ENCODE results near the gene TUT7. TPM values are rescaled to one million over a fixed set of nuclear protein-coding genes. Genes with fewer than 3 reads are reported as not detected.

The TUT7 gene
- total RNA-seq, 1 experiment from 2014 or later, result 10.2 TPM

DNA sequence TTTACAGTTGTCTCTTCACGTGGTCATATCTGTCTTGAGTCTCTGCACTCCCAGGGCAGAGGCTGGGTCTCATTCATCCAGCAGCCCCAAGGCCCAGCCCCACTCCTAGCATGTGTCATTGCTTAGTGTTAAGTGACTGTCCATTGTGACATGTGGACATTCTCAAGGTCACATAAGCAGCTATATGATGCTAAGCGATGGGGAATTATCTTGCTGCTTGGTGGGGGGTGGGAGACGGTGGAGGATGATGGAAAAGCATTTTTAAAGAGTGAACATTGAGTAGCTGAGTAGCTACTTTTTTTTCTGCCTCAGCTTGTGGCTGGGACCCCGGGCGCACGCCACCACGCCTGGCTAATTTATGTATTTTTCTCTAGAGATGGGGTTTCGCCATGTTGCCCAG is 94.7 kb downstream of the TUT7 start, which contains the start of gene C9orf153:
C9orf153 (minus strand) TSS at position 101 of the 400 bp plus-strand sequence. CDS start 30,054 bp downstream, outside the sequence.
- no peak for DNase-seq (ENCODE audit: low spot score)

DNA sequence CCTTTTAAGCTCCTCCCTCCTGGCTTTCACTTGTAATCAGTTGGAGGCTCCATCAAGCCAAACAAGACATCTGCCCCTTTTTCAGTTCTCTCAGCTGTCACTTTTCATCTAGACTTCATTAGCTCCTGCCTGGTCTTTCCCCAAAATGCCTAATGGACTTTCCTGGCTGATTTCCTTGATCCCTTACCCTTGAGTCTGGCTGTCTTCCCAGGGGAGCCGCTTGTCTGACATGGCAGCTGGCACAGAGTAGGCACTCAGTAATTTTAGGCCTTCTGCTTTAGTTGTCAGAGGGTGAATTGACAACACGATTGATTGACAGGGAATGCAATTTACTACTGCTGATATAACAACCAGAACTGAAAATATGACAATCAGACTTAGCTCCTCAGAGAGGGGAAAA is 96.8 kb downstream of the TUT7 start:
- no peak for DNase-seq (ENCODE audit: low spot score)

DNA sequence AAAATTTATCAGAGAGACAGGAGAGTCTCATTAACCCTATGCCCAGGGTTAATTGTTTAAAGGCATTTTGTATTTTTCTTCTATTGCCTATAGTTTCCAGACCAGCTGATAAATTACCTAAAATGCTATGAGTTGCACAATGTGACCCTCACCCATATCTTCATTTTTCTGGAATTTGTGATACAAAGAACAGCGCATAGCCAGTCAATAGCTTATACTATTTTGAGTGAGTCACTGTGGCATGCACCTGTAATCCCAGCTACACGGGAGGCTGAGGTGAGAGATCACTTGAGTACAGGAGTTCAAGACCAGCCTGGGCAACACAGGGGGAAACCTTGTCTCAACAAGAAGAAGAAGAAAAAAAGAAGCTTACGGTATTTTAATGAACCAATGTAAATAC is 97.6 kb downstream of the TUT7 start:
- DNase-seq (ENCODE audit: low spot score), result no peak

DNA sequence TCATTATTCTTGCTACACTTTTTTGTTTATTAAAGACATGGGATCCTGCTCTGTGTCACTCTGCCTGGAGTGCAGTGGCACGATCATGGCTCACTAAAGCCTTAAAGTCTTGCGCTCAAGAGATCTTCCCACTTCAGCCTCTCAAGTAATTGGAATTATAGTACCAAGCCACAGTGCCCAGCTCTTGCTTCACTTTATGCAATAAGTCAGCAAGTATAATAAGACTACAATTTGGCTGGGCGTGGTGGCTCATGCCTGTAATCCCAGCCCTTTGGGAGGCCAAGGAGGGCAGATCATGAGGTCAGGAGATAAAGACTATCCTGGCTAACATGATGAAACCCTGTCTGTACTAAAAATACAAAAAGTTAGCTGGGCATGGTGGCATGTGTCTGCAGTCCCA is 100.6 kb downstream of the TUT7 start:
- DNase-seq (ENCODE audit: low spot score), result no peak

DNA sequence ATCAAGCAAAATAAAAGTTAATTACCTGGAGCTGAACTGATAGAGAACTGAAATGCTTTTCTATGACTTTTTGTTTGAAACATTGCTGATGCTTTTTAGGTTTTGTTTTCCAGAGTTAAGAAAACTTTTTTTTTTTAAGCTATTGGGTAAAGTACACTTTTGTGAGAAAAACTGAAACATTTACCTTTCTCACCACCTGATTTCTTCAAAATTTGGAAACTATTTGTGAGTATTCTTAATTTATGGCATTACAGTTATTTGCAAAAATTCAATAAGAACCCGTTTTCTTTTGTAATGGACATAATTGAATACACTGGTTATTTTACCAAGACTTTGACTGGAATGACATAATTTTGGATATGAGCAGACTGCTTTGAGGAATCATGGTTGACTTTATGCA is 101.3 kb downstream of the TUT7 start:
- no peak for DNase-seq (ENCODE audit: low spot score)

DNA sequence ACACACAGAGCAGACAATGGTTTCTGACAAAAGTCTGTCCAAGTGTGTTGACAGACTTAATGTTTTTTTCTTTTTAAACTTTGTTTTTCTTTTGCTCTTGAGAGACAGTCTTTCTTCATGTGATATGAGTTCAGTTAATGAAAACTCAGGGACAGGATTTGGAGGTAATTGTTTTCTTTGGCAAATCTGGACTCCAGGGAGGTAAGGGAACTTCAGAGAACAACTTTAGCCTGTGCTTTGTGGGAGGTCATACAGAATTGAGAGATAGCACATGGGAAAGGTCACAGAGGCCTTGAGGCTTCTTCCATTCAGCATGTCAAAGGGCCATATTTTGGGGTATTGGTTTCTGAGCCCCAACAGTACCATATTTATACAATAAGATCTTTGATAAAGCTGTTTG is 104.1 kb downstream of the TUT7 start:
- DNase-seq (ENCODE audit: low spot score), result no peak

DNA sequence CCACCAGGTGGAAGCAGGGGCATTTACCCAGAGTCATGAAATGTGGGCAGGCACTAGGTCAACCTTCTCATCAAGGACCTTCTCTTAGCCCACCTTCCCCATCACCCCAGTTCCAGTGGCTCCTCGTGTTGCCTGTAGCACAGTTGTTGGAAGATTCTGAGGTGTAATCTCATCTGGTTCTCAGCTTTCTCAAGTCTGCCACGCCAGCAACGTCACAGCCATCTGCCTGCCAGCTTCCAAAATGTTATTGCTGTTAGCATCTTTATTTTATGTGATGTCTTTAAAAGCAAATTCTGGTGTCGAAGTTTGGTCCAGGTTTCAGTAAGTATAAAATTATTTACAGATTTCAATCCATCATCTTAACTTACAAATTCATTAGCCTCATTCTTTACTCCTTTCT is 105.5 kb downstream of the TUT7 start:
- no peak for DNase-seq (ENCODE audit: low spot score)

DNA sequence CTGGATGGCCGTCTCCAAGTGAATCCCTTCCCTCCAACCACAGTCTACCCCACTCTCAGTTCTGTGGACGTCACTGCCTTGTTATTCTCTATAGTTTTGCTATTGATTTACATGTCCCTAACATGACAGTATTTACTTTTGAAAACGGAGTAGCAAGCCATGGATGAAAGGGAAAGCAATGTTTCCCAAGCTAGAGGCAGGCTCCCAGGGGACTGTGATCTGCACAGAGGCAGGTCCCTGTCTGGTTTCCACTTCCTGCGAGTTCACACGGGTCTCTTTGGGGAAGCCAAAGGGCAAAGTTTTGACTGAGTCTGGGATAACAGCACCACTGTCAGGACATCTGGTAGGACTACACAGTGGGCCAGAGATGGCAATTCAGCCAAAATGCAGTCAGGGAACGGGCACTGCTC is 107.5 kb downstream of the TUT7 start:
- no peak for DNase-seq (ENCODE audit: low spot score)

DNA sequence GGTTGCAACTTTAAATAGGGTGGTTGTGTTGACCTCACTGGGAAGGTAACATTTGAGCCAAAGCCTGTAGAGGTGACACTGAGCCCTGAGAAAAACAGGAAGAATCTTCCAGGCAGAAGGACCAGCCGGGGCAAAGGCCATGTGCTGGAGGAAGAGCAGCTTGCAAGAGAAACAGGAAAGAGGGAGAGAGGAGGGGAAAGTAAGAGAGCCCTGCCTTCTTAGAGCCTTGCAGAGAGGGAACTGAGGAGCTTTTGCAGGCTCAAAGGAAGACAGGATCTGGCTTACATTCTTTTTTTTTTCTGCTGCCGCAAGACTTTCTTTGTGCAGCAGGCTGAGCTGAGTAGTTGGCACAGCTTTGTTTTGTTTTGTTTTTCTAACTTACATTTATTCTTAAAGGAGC is 112.1 kb downstream of the TUT7 start:
- no peak for DNase-seq (ENCODE audit: low spot score)

DNA sequence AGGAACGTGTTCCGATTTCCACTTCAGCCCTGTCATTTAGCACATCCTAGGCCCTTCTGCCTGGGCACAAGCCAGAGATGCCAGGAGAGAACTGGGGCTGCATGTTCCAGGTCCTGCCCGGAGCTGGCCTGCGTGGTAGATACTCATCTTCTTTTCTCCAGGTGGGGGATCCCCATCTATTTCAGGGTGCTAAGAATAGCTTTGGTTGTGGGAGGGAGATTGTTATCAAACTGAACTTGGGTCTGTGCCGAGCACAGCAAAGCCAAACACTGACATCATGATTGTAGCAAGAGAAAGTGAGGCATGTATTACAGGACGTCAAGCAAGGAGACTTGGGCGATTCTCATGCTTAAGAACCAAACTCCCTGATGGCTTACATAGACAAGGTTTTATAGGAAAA is 113.0 kb downstream of the TUT7 start:
- no peak for DNase-seq (ENCODE audit: low spot score)

DNA sequence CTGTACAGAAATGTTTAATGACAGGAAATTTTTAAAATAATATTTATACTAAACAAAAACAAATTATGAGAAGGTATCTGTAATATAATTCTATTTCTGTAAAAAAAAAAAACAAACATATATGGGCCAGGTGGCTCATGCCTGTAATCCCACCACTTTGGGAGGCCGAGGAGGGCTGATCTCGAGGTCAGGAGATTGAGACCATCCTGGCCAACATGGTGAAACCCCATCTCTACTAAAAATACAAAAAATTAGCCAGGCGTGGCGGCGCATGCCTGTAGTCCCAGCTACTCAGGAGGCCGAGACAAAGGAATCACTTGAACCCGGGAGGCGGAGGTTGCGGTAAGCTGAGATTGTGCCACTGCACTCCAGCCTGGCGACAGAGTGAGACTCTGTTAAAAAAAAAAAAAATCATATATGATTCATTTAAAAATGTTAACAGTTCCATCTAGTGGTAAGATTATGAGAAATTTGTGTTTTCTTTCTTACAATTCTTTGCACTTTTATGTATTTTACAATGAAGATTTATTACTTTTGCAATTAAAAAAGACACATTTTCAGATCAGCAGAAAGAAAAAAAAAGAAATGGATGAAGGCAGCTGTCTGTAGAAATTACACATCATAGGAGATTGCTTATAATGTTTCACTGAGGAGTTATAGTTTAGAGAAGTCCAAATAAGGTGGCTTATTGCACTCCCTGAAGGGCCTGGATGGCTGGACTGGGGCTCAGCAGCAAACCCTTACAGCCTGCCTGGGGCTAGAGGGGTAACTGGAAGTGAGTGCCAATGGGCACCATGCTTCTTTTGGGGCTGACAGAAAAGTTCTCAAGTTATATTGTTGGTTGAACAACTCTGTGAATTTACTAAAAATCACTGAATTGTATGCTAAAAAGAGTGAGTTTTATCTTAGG is 115.1 kb downstream of the TUT7 start:
- peak; percentile 3 for DNase-seq (ENCODE audit: low spot score)

Small RNA genes within 50 kb of the gene (small RNA-seq; reads per million reads assigned to genes)
- not detected for gene RN7SKP264

Other genes starting within 250 kb of the TUT7 start
- 0.56 TPM in 1 of 2 replicates, not detected in the other for gene C9orf153, start 94.8 kb downstream of the TUT7 start, total RNA-seq (2014; rRNA removed; shearing (Covaris generic))
- gene ISCA1, start 71.9 kb downstream of the TUT7 start, total RNA-seq (2014; rRNA removed; shearing (Covaris generic)), result 12.2 and 12.8 TPM in 2 replicates